Astrocyte of the spinal cord (primary cell): ENCODE measurements around the gene ABHD16A.

Experiments used
- DNase-seq: peaks from one replicate; pipeline ENCODE4 v3.0.0; 2011; ENCODE audit warnings: low read depth, low spot score
- H3K4me3 ChIP-seq: 2 replicates; pipeline ENCODE4 v1.5.1; 2011; ENCODE audit warnings: low read depth, mild to moderate bottlenecking, low read length, moderate library complexity
- CTCF ChIP-seq: IDR thresholded peaks from 2 replicates; pipeline ENCODE4 v1.5.1; 2012; ENCODE audit warnings: low read depth, mild to moderate bottlenecking, low read length, inconsistent platforms
- in situ Hi-C: cut with HindIII; loops from 2 replicates; pipeline ENCODE4 v1.10.0; 2017; ENCODE audit warnings: low sequenced_read_pairs

ABHD16A gene

GRCh38 chr6:31657406-31658157, 45.5 kb downstream of the ABHD16A start:
- no peak overlapping the region for H3K4me3 ChIP-seq
- no peak for DNase-seq
- in situ Hi-C loops: no loop called here
- TF ChIP-seq CTCF: no peak

- no peak within 1 kb of the TSS for H3K4me3 ChIP-seq
- DNase-seq: no peak
- no peak for TF ChIP-seq CTCF
- in situ Hi-C loops: no loop called here
Observed at GRCh38 chr6:31655349-31656237, 47.5 kb downstream of the ABHD16A start, which contains the start of gene APOM. Gene APOM (plus strand): TSS chr6:31655894. CDS start chr6:31655967, 73 bp downstream.

GRCh38 chr6:31654574-31655348, 48.4 kb downstream of the ABHD16A start:
- no peak overlapping the region for H3K4me3 ChIP-seq
- DNase-seq: no peak
- TF ChIP-seq CTCF: no peak
- in situ Hi-C loops: no loop called here

- H3K4me3 ChIP-seq: peak overlapping the region; percentile 93
- DNase-seq: no peak
- no peak for TF ChIP-seq CTCF
- in situ Hi-C loops: no loop called here
Observed at GRCh38 chr6:31652925-31653724, 50.0 kb downstream of the ABHD16A start.

GRCh38 chr6:31651602-31652191, 51.4 kb downstream of the ABHD16A start:
- TF ChIP-seq CTCF: no peak
- in situ Hi-C loops: no loop called here
- peak overlapping the region; percentile 93 for H3K4me3 ChIP-seq
- DNase-seq: no peak
